Superior temporal gyrus (tissue), 1 donor: ENCODE data around the gene SHISA6.
"Not testable (repeated sequence)": the region's sequence is repeated elsewhere in the genome, so short reads cannot be mapped to it uniquely, and the experiment has no call there.

Source experiments
- DNase-seq: peaks from one replicate; pipeline ENCODE4 v3.0.0-alpha.2; 2016; ENCODE audit errors: extremely low spot score

Gene SHISA6

DNA sequence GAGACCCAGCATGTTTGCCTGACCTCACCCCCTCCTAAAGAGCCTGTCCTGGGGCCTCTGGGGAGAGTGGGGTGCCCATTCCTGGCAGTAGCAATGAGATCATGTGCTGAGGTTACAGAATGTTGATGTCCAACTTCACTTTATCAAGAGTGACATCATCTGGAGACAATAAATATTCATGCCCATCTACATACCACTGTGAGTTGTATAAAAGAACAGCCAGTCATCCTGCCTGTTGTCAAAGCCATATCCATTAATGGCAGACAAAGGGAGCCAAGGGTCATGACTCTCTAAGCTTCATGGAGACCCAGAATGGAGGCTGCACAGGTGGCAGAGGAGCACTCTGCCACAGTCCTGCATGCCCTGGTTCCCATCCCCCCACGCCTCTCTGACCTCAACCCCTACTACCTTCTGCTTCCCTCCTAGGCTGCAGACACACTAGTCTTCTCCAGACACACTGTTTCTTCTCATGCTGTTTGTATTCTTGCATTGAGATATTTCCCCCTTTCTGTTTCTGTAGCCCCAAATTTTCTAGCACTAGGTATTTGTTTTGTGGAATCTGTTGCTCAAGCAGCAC, 27.1 kb downstream of the SHISA6 start:
- no peak for DNase-seq

DNA sequence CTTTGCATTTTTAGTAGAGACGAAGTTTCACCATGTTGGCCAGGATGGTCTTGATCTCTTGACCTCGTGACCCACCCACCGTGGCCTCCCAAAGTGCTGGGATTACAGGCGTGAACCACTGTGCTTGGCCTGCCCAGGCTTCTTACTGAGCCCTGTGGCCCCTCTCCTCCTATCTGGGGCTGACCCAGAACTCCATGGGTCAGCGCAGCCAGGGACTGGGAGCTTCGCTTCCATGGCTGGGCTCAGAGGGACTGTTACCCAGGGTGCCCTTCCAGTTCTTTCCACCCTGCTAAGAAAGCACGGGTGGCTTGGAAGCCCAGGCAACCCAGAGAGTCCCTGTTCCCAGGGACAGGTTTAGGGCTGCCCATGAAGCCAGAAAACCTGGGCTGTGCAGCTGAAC, 28.2 kb downstream of the SHISA6 start:
- DNase-seq, result no peak

DNA sequence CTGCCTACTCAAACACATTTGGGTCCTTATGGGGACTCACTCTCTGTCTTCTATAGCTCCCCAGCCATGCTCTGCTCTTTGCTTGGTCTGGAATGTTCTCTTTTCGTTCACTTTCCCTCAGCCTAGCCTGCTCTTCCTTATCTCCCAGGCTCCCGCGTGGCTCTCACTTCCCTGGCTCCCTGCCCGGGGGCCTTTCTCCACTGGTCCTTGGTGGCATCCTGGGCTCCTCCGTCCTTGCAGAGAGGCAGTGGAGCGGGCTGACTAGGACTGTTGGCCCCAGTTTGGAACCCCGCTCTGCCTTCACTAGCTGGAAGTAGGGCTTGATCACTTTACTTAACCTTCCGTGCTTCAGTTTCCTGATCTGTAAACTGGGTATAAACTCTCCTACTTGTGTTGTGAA, 31.2 kb downstream of the SHISA6 start:
- DNase-seq, result no peak

DNA sequence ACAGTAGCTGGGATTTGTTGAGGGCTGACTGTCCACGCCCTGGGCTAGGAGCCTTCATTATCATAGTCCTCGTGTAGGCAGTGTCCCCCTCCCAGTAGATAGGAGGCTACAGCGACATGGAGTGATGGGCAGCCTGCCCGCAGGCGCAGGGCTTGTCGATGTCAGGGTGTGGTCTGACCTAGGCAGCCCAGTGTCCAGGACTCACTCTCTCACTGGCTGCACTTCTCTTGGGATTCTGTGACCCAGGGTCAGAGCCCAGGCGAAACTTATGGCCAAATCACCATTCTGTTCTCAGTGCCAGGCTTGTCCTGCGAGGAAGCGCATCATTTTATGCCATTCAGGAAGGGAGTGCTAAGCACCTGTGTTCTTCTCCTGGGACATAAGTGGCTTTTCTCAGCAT, 32.6 kb downstream of the SHISA6 start:
- no peak for DNase-seq

DNA sequence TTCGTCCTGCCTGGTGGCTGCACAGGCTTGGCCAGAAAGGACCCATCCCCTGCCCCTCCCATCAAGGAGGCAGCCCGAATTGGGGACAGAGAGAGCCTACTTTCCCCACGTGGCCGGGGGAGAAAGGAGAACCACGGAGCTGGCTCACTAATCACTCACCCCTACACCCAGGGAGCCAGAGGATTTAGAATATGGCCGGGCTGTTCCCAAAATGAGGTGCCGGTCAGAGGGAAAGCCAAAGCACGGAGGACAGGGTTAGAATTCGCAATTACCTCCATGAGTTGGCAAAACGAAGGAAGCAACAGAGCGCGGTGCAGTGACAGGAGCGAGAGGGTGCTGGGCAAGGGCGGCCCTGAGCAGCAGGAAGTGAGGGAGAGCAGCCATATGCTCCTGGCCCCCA, 33.1 kb downstream of the SHISA6 start:
- no peak for DNase-seq

DNA sequence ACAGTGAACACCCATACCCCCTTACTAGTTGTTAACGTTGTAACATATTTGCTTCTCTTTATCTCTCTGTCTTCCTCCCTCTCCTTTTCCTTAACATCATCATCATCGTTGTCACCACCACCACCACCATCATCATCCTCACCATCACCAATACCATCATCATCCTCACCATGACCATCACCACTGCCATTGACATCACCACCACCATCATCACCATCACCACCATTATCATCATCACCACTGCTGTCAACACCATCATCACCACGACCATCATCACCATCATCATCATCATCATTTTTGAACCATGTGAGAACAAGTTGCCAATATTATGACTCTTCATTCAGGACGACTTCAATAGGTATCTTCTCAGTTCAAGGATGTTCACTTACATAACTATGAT, 35.5 kb downstream of the SHISA6 start:
- no peak for DNase-seq

DNA sequence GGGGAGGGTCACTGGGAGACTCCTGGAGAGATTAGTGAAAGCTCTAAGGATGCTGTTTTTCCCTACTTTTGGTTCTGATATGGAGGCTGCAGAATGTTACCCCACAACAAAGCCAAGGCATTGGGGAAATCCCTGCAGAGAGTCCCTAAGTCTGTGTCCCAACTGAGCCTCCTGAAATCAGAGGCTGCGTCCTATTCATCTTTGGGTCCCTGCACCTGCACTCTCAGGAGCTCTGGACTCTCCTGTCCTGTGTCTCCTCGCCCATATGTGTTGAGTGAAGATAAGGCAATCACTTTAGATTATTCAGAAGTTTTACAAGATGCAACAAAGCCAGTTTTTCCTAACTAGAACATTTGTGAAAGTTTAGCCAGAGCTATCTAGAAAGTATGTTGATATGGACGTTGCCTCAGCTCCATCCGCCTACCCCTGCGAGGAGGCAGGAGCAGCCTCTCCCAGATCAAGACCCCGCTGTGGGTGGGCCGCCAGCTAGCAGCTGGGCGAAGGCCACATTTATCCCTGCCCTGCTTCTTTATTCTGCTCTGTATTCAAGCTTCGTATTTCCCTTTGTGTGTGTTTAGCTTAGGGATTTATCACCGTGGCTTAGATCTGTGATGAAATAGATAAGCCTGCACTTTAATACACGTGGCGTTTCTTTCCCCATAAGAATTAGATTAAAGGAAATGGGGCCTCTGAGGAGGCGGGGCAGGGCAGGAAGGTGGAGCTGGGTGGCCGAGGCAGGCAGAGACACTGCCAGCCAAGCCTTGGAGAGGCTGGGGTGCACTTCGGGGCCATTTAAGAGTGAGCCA, 37.4 kb downstream of the SHISA6 start:
- DNase-seq, result no peak

DNA sequence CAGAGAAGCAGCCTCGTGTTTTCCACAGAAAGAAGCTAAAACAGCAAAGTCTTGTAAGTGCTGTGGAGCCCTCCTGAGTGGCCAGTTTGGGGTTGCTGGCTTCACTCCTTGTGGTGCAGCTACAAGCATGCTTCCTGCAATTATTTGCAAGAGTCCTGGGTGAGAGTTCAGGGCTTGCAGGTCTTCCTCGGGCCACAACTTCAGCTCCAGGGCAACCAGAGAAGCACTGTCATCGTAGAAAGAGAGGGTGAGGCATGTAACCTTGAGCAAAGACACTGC, 37.9 kb downstream of the SHISA6 start:
- no peak for DNase-seq

DNA sequence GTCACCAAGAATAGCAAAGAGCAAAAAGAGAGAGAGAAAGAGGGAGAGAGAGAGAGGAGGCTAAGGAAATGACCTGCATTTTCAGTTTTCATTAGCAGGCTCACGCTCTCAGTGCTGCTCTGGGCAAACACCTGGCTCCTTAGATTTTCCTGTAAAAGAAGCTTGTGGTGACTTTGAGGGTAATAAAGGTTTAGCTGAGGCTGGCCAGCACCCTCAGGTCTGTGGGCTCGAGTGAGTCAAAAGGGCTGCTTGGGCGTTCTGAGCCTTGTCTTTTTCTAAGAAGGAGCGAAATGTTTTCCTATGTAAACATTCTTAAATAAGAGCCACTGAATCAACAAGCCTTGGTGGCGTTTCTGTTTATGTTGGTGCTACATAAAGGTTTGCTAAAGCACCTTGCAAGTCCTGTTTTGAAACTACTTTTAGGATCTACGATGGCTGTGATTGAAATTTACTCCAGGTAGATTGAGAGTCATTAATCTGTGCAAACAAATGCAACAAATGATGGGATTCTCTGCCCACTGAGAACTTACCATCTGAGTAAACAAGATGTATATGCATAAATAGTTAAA, 38.8 kb downstream of the SHISA6 start:
- no peak for DNase-seq

DNA sequence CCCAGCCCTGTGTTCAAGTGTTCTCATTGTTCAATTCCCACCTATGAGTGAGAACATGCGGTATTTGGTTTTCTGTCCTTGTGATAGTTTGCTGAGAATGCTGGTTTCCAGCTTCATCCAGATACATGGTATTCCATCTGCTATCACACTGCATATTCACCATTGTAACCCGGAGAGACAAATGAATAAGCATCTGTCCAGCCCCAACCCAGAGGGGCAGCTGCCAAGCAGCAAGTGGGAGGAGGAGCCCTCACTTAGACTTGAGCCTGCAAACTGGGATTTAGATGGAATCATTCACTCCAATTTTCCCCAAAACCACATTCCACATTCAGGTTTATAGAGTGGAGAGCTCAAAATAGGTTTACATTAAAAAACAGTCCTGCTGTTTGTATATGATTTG, 41.6 kb downstream of the SHISA6 start:
- no peak for DNase-seq

DNA sequence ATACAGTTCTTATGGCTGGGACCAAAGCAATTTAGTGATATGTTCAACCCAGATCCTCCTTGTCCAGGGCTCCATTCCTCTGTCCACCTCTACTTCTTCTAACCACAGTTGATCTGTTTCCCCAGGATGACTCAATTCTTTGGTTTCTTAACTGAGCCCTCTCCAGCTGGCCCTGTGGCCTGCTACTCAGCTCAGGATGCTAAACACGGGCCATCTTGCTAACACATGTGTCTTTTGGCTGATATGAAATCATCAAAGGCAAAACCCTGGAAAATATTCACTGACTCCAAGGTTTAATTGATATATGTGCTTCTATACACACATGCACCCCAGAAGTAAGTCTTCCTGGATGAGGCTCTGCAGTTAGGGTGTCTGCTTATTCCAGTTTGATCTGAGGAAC, 43.8 kb downstream of the SHISA6 start:
- no peak for DNase-seq

DNA sequence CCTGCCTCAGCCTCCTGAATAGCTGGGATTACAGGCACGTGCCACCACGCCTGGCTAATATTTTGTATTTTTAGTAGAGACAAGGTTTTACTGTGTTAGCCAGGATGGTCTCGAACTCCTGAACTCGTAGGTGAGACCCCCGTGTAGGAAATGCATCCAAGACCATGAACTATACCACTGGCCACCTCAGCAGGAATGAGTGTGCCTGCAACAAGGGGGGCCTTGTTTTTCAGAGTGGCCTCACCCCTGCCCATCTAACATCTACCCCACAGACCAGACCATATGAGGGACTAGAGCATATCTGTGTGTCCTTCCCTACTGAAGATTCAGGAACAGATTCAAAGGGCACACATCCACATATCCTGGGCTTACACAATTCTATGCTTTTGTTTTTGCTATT, 44.9 kb downstream of the SHISA6 start:
- no peak for DNase-seq

DNA sequence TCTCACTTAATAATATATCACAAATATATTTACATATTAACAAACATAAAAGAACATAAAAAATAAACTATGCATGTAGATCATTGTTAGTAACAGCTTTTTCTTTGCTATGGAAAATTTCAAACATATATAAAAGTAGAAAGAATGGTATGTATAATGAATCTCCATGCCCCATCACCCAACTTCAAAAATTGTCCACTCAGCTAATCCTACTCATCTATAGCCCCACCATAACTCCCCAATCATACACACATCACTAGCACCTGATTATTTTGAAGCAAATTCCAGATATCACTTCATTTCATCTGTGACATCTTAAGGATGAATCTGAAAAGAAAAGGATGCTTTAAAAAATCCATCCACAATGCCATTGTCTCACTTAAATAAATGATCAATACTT, 46.8 kb downstream of the SHISA6 start:
- DNase-seq, result no peak

DNA sequence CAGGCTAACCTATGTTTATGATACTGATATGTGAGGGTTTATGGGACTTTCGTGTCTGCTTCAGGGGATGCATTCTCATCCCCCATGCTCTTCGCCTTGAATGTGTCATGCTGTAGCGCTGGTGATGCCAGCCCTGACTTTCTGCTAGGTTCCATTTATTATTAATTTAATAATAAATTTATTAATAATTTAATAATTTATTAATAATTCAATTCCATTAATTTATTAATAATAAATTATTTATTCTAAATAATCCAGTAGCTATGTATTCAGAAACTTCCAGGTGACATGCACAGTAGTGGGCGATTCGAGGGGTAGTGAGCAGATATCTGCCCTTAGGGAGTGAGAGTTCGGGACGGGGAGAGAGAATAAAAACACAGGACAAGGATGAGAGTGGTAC, 49.8 kb downstream of the SHISA6 start:
- DNase-seq, result no peak

DNA sequence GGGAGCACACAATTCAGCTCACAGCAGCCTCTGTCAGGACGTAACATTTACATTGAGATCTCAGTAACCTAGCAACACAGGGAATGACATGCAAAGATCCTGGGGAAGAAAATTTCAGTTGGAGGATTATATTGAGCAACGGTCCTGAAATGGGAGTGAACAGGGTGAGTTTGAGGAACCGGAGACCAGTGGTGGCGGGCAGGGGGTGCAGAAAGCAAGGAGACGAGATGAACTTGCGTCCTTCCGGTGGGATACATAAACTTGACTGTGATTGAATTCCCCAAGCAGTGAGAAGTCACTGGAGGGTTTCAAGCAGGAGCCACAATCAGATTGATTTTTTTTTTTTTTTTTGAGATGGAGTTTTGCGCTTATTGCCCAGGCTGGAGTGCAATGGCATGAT, 51.5 kb downstream of the SHISA6 start:
- no peak for DNase-seq

DNA sequence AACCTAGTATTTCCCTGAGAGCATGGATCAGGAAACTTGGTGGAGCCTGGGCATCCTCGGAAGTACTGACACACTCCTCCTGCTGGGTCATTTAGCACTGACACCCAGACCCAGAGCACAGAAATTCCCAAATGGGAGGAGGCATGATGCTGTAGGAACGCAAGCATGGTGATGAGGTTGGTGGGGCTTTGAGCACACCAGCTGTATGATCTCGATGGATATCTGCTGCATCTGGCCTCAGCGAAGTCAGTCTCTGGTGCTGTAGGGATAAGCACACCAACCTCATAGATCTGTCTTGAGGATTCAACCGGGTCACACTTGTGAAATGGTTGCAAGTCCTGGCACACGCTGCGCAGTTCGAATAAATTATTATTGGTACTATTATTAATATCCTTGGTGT, 52.5 kb downstream of the SHISA6 start:
- no peak for DNase-seq

DNA sequence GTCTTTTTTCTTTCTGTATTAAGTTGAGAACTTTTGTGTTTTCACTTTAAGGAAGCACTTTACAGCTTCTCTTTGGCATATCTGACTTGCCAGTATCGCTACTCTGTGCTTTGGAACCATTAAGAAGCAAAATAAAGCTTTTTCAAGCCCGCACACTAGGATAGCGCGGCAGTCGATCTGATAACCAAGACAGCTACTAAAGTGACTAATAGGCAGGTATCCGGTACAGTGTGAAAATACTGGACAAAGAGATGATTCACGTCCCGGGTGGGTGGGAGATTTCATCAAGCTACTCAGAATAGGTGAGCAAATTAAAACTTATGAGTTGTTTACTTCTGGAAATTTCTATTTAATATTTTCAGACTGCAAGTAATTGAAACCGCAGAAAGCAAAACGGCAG, 53.8 kb downstream of the SHISA6 start:
- no peak for DNase-seq

DNA sequence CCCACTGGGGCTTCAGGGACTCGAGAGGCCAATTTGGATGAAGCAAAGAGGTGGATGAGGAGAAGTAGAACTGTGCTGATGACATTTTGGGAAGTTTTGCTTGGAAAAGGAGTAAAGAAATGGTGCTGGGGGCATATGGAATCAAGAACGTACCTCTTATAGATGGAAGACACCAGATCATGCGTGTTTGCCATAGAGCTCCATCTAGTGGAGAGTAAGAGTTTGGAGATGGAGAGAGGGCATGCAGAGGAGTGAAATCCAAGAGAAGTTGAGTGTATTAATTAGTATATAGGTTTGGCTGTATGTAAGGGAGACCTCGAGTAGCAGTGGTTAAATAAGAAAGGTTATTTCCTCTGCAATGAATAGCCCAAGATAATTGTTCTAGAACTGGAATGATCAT, 56.0 kb downstream of the SHISA6 start:
- no peak for DNase-seq

DNA sequence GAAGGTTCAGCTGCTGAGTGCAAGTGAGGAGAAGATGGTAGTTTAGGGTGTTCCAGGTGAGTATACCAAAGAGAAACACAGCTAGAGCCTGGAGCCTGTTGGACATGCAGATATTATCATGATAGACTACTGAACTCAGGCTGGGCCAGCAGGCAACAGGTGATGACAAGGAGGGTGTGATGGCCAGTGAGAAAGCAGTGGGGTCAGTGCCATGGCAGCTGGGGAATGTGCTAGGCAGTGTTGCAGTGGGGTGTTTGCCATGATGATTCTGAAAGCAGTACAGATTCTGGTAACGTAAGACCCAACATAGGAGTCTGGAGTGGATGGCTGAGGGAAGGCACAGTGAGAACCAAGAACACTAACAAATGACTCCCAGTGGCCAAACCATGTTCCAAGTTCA, 57.4 kb downstream of the SHISA6 start:
- DNase-seq, result no peak

DNA sequence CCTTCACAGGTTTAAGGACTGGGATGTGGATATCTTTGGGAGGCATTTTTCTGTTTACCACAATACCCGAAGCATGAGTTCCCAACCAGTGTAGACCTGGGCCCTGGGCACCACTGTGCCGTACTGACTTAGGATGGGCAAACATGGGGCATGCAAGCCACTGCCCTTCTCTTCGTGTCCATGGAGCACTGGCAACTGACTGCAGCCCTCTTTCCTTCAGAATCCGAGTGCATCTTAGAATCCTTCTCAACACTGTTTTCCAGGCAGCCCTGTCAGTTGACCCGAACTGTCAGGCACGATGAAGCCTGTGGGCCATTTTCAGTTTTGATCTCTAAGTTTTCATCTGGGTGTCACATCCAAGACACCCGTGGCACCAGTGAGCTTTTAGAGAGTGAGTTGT, 59.2 kb downstream of the SHISA6 start:
- no peak for DNase-seq

DNA sequence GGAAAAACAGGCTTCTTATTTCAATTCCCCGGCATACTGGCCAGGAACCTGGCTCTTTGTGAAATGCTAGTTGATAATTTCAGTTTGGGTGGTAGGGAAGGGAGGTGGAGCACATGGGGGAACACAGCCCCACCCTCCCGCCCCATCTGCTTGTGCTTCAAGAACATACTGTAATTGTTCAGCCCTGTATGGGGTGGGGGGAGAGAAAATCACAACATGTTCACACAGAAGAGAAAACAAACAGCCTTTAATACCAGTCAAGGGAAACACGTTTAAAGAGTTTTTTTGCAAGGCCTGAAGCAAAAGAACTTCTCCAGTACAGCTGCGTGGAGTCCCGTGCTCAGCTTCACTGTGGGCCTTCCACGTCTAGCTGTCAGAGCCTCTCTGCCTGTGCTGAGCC, 59.7 kb downstream of the SHISA6 start:
- DNase-seq, result no peak

DNA sequence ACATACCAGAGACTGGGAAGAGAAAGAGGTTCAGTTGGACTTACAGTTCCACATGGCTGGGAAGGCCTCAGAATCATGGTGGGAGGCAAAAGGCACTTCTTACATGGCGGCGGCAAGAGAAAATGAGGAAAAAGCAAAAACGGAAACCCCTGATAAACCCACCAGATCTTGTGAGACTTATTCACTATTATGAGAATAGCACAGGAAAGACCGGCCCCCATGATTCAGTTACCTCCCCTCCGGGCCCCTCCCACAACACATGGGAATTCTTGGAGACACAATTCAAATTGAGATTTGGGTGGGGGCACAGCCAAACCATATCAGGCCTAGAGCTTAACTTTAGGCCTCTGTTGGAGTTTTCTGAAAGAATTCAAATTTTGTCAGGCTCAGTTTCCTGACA, 60.9 kb downstream of the SHISA6 start:
- DNase-seq, result not testable (repeated sequence)

DNA sequence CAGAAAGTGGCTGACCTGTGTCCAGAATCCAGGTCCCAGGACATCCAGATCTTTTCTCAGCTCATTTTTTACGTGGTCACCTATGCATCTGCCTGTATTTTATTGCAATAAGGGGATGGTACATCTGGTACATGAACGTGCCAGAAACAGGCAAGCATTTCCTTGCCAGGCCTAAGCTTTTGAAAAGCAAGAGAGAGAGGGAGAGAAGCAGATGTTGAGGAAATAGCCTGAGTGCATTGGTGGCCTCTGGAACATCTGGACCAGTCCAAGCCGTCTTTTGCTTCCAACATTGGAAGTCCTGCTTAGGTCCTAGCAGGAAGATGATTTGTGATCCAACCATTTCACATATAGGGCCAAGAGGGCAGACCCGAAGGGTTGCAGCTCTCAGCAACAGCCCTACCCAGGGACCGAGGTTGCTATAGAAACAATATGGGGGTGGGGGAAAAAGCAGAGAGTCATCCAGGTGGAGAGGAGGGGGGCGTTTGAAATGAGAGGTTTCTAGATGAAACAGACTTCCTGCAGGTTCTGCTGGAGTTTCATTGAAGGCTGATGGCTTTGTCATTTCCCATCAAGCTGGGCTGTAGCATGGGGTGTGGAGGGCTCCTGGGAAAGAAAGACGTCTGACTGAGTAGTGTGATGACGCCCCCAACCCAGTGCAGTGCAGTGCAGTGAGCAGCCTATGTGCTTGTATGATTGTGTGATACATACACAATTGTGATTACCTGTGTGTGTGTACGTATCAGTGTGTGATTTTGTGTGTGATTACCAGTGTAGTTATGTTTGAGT, 61.6 kb downstream of the SHISA6 start:
- DNase-seq, result no peak
